Erythroblast (primary cell): Measurements from ENCODE around the gene LMO1.

Experiments
- GATA1 ChIP-seq: IDR thresholded peaks from 2 replicates; pipeline ENCODE4 v1.6.1; 2011; ENCODE audit warnings: low read depth, mild to moderate bottlenecking, control low read depth, low read length, moderate library complexity
- POLR2A ChIP-seq: IDR thresholded peaks from 2 replicates; pipeline ENCODE4 v1.6.1; 2011; ENCODE audit warnings: mild to moderate bottlenecking, low read length

- TF ChIP-seq POLR2A (no peak), GATA1 (no peak)
These were observed 23.2 kb upstream of the LMO1 start for GRCh38 chr11:8286886-8287285.
